ENCODE measurements around the gene KCNJ8.
"Not testable (repeated sequence)": the region's sequence is repeated elsewhere in the genome, so short reads cannot be mapped to it uniquely, and the experiment has no call there.

Gene KCNJ8

DNA sequence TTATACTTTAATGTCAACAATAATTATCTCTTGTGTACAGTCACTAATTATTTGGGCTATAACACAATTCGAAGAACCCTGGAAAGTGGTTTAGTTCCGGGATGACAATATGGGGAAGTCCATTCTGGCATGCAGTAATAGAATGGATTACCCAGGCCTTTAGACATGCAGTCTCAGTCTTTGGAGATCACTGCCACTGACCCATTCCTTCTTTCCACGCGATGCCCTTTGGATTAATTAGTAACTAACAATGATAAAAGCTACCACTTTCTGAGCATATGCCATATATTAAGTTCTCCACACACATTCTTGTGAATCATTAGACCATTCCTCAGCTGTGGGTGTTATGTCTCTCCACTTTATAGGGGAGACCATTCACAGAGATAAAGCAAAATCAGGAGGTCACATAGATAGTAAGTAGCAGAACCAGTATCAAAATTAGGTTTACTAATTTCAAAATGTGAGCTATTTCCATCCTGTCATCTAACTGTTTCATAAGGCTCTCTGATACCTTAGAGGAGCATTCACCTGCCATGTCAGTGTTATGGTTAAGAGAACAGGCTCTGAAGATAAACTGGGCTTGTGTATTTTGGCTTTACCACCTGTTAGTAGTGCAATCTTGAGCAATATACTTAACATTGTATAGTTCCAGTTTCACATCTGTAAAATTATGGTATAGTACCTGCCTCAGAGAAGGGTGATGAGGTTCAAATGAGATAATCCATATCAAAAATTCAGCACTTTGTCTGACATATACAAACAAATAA lies 27.2 kb upstream of the KCNJ8 start:
- no peak for DNase-seq (ENCODE audit: low read depth)
- H3K4me3 ChIP-seq (ENCODE audit: control insufficient read depth, low read depth, low read length): no peak overlapping the region
- TF ChIP-seq, protein P1, sequence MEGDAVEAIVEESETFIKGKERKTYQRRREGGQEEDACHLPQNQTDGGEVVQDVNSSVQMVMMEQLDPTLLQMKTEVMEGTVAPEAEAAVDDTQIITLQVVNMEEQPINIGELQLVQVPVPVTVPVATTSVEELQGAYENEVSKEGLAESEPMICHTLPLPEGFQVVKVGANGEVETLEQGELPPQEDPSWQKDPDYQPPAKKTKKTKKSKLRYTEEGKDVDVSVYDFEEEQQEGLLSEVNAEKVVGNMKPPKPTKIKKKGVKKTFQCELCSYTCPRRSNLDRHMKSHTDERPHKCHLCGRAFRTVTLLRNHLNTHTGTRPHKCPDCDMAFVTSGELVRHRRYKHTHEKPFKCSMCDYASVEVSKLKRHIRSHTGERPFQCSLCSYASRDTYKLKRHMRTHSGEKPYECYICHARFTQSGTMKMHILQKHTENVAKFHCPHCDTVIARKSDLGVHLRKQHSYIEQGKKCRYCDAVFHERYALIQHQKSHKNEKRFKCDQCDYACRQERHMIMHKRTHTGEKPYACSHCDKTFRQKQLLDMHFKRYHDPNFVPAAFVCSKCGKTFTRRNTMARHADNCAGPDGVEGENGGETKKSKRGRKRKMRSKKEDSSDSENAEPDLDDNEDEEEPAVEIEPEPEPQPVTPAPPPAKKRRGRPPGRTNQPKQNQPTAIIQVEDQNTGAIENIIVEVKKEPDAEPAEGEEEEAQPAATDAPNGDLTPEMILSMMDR (IDR thresholded peaks at IDR 0.05; ENCODE audit: control insufficient read depth, insufficient read depth, low read depth, low read length, missing control alignments): no peak

DNA sequence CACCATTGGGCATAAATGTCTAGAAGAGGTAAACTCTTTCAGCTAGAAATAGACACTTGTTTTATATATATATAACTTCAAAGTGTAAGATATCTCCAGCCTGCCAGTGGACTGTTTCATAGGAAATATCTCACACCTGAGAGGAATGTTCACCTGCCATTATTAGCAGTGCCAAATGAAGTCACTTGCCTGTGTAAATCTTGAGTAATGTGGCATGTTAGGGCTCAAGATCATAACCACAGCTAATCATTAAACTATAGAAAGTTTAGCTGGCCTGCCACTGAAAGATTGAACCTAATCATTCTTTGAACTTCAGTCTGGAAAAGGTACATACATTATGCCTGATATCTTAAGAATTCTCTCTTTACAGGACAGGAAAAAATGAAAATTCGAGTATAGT lies 25.5 kb upstream of the KCNJ8 start:
- H3K4me3 ChIP-seq (ENCODE audit: control insufficient read depth, low read depth, low read length): no peak overlapping the region
- TF ChIP-seq, protein P1 (IDR thresholded peaks at IDR 0.05; ENCODE audit: control insufficient read depth, insufficient read depth, low read depth, low read length, missing control alignments): no peak
- no peak for DNase-seq (ENCODE audit: low read depth)

DNA sequence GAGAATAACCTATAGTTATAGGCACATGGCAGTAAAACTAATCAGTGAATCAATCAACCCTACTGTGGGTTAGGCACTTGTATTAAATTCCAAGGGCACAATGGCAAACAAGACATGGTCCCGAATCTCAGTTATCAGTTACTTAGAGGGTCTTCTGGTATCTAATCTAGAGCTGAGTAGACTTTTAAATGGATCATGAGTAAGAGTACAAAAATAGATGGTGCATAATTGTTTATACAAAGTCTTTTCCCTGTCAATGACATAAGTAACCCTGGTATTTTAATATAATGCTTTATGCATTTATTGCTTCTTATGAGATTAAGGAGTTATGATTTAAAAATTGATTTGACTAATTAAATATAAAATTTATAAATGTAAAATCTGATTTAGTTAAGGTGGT lies 23.0 kb upstream of the KCNJ8 start:
- TF ChIP-seq, protein P1 (IDR thresholded peaks at IDR 0.05; ENCODE audit: control insufficient read depth, insufficient read depth, low read depth, low read length, missing control alignments): no peak

DNA sequence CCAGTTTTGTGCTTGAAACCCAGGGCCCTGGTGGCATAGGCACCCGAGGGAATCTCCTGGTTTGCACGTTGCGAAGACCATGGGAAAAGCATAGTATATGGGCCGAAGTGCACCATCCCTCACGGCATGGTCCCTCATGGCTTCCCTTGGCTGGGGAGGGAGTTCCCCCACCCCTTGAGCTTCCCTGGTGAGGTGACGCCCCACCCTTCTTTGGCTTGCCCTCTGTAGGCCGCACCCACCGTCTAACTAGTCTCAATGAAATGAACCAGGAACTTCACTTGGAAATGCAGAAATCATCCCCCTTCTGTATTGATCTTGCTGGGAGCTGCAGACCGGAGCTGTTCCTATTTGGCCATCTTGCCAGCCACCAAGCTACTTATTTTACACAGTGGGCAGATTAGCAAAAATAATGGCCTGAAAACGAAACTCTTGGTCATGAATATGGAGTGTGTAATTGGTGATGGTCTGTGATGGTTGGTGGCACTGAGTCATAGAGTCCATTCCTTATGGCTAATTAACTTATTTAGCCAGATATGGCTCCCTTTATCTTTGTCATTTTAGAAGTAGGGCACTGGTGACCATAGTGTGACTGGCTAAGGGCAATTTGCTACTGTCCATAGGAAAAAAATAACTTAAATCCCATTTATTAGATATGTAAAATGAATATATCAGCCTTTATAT lies 21.3 kb upstream of the KCNJ8 start:
- TF ChIP-seq, protein P1 (IDR thresholded peaks at IDR 0.05; ENCODE audit: control insufficient read depth, insufficient read depth, low read depth, low read length, missing control alignments): no peak
- H3K4me3 ChIP-seq (ENCODE audit: control insufficient read depth, low read depth, low read length): no peak overlapping the region
- DNase-seq (ENCODE audit: low read depth): no peak

More for the DNA sequence above, 23.0 kb upstream of the KCNJ8 start:
- DNase-seq (ENCODE audit: low read depth): no peak
- H3K4me3 ChIP-seq (ENCODE audit: control insufficient read depth, low read depth, low read length): no peak overlapping the region

DNA sequence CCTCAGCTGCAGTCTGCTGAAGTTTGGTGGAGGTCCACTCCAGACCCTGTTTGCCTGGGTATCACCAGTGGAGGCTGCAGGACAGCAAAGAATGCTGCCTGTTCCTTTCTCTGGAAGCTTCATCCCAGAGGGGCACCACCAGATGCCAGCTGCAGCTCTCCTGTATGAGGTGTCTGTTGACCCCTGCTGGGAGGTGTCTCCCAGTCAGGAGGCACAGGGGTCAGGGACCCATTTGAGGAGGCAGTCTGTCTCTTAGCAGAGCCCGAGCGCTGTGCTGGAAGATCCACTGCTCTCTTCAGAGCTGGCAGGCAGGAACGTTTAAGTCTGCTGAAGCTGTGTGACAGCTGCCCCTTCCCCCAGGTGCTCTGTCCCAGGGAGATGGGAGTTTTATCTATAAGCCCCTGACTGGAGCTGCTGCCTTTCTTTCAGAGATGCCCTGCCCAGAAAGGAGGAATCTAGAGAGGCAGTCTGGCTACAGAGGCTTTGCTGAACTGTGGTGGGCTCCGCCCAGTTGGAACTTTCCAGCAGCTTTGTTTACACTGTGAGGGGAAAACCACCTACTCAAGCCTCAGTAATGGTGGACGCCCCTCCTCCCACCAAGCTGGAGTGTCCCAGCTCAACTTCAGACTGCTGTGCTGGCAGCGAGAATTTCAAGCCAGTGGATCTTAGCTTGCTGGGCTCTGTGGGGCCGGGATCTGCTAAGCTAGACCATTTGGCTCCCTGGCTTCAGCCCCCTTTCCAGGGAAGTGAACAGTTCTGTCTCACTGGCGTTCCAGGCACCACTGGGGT lies 20.5 kb upstream of the KCNJ8 start:
- not testable (repeated sequence) for DNase-seq (ENCODE audit: low read depth); H3K4me3 ChIP-seq (ENCODE audit: control insufficient read depth, low read depth, low read length)

DNA sequence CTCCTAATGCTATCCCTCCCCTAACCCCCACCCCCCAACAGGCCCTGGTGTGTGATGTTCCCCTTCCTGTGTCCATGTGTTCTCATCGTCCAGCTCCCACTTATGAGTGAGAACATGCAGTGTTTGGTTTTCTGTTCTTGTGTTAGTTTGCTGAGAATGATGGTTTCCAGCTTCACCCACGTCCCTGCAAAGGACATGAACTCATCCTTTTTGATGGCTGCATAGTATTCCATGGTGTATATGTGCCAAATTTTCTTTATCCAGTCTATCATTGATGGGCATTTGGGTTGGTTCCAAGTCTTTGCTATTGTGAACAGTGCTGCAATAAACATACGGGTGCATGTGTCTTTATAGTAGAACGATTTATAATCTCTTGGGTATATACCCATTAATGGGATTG lies 15.2 kb upstream of the KCNJ8 start:
- H3K4me3 ChIP-seq (ENCODE audit: control insufficient read depth, low read depth, low read length); DNase-seq (ENCODE audit: low read depth): not testable (repeated sequence)

DNA sequence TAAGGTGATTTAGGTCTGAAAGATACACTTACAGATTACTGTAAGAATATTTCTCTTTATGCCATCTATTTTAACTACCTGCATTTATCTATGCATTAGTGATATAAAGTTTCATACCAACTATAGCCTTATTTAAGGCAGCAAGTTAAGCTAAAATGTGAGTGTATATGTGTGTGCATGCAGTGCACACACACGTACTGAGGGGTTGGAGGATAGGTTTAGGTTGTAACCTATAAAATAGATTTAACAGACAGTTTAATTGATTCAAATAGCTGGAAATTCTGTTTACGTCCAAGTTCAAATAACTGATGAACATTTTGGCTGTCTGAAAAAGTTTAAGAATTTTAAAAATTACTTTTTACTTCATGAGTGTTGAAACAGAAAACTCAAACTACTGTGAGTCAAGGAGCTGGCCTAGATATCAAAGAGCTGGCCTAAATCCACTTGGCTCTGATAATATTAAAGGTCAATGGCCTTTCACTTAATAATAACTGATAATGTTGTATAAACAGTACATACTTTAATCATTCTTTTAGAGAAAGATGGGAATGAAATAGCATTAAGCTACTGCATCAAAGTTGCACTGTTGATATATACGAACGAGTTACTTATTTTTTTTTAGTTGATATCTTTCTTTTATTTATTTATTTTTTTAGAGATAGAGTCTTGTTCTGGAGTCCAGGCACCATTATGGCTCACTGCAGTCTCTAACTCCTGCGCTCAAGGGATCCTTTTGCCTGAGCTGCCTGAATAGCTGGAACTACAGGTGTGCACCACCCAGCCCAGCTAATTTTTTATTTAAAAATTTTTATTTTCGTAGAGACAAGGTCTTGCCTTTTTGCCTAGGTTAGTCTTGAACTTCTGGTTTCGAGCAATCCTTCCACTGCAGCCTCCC lies 13.8 kb upstream of the KCNJ8 start:
- DNase-seq (ENCODE audit: low read depth): no peak
- TF ChIP-seq, protein P1 (IDR thresholded peaks at IDR 0.05; ENCODE audit: control insufficient read depth, insufficient read depth, low read depth, low read length, missing control alignments): no peak
- H3K4me3 ChIP-seq (ENCODE audit: control insufficient read depth, low read depth, low read length): no peak overlapping the region

Measured in AG09309 (cell line).